HepG2 (cell line): ENCODE measurements around the gene UGGT1. TPM values are rescaled to one million over a fixed set of nuclear protein-coding genes. Genes with fewer than 3 reads are reported as not detected.

Experiments used
- ARID4A ChIP-seq: sonication (generic); formaldehyde crosslinking; IDR thresholded peaks from 2 replicates; pipeline ENCODE4 v1.5.0; 2020; ENCODE audit warnings: mild to moderate bottlenecking, missing genetic modification reagents, borderline replicate concordance
- BORCS8-MEF2B ChIP-seq: sonication (generic); formaldehyde crosslinking; IDR thresholded peaks from 2 replicates; pipeline ENCODE4 v1.8.0; 2022; ENCODE audit warnings: mild to moderate bottlenecking, missing genetic modification reagents
- HCFC1 ChIP-seq: fragments of 150-350 bp; IDR thresholded peaks from 2 replicates; pipeline ENCODE4 v1.6.1; 2014; ENCODE audit warnings: low read depth, low read length
- NCOR1 ChIP-seq: fragments of 200-600 bp; sonication (generic); IDR thresholded peaks from 2 replicates; pipeline ENCODE4 v1.7.0; 2017; ENCODE audit warnings: antibody characterized with exemption, low read length, borderline replicate concordance
- NFRKB ChIP-seq: fragments of 450-650 bp; IDR thresholded peaks from 2 replicates; pipeline ENCODE4 v1.6.1; 2017
- POGZ ChIP-seq: sonication (generic); formaldehyde crosslinking; IDR thresholded peaks from 2 replicates; pipeline ENCODE4 v1.4.0; 2020; ENCODE audit warnings: mild to moderate bottlenecking, missing genetic modification reagents
- REST ChIP-seq, 2 experiments: IDR thresholded peaks; 2 replicates each; pipeline ENCODE4 v1.6.1; 2011 to 2012; ENCODE audit warnings: low read length in 2 of 2, borderline replicate concordance in 1 of 2, low read depth in 1 of 2, mild to moderate bottlenecking in 1 of 2, moderate library complexity in 1 of 2
- SRSF9 ChIP-seq: fragments of 200-400 bp; formaldehyde crosslinking; IDR thresholded peaks from 2 replicates; pipeline ENCODE4 v1.6.1; 2018; ENCODE audit warnings: borderline replicate concordance, mild to moderate bottlenecking, low read depth, low read length; ENCODE audit not compliant: insufficient read depth, poor library complexity, severe bottlenecking
- U2AF1 ChIP-seq: fragments of 200-400 bp; formaldehyde crosslinking; optimal IDR thresholded peaks from 2 replicates; pipeline ENCODE3; 2017; ENCODE audit warnings: mild to moderate bottlenecking, low read depth, low read length
- ZBTB14 ChIP-seq: sonication (generic); formaldehyde crosslinking; IDR thresholded peaks from 2 replicates; pipeline ENCODE4 v1.4.0; 2020; ENCODE audit warnings: missing genetic modification reagents
- ZBTB38 ChIP-seq: sonication (generic); formaldehyde crosslinking; IDR thresholded peaks from 2 replicates; pipeline ENCODE4 v1.5.1; 2020; ENCODE audit warnings: mild to moderate bottlenecking, missing genetic modification reagents
- polyA plus RNA-seq, 8 experiments: library from polyadenylated mRNA; depleted of rRNA in 3 of 8; stranded (reverse) in 7 of 8; unstranded in 1 of 8; fragments of >200 nt; fragmentation: Illumina TruSeq in 4 of 8; extraction: Trizol in 4 of 8; gene quantifications; 2 replicates each; pipeline versions ENCODE4 v1.2.1 to v1.2.3, GENCODE V29; 2011 to 2016; ENCODE audit warnings: low read depth in 4 of 8, missing spikeins in 1 of 8, mixed read lengths in 1 of 8; ENCODE audit not compliant: insufficient read depth in 1 of 8
- total RNA-seq, 5 experiments: library from RNA; depleted of rRNA; stranded (reverse); fragments of >200 nt; fragmentation: Illumina TruSeq; extraction: Trizol; gene quantifications; 2 replicates each; pipeline ENCODE4 v1.2.3, GENCODE V29; 2016; ENCODE audit warnings: low read depth in 1 of 5
- TF ChIP-seq, protein P1 (sequence below): sonication (generic); formaldehyde crosslinking; IDR thresholded peaks from 2 replicates; pipeline ENCODE4 v1.4.0; 2020; ENCODE audit warnings: missing genetic modification reagents

UGGT1 gene
- total and polyA plus RNA-seq, 2 of the 13 experiments (the other 11 are each of a cell fraction or from before 2014, with no cell fraction given), result 35.8 to 83.2 TPM

DNA sequence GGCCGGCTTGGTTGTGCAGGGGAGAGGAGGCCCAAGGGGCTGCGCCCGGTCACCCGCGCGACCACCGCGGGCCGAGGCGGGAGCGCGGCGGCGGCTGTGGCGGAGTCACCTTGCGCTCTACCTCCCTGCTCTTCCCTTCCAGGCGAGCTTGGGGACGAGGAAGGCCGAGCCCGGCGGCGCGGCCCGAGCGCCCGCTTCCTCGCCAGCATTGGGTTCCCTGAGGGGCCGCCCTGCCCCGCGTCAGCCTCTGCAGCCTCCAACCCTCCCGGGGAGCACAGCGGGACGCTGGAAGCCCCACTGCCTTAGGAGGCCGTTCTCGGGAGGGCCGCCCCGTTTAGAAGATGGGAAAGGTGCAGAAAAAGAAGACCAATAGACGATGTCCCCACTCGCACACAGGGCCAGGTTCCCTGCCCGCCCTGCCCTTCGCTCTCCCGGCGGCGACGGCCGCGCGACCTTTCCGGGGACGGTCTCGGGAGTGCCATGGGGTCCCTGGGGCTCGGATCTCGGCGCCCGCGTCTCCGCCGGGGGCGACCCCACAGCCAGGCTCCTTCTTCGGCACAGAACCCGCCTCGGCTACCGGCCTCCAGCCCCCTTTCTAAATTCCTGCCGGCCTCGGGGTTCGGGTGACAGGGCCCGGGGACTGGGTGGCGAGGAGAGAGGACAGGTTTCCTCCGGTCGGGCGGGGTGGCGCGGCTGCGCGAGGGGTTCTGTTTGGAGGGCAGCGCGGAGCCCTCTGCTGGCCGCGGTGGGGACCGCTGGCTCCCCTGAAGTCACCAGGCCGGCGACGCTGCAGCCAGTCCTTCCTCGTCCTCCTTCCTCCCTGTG lies 142.2 kb downstream of the UGGT1 start (continued):
- TF ChIP-seq ARID4A (CRISPR knock-in tag), result peak; percentile 76
- no peak; the same call in none of the 2 replicates for TF ChIP-seq BORCS8-MEF2B (CRISPR knock-in tag)
- no peak; the same call in 1 of the 2 replicates for TF ChIP-seq HCFC1
- TF ChIP-seq POGZ (CRISPR knock-in tag), result peak; percentile 73
- TF ChIP-seq, protein P1, sequence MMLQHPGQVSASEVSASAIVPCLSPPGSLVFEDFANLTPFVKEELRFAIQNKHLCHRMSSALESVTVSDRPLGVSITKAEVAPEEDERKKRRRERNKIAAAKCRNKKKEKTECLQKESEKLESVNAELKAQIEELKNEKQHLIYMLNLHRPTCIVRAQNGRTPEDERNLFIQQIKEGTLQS (CRISPR knock-in tag), result no peak
- TF ChIP-seq ZBTB14, result no peak
- peak in 1 of 2 experiments; percentile 35; a peak in 1 of 4 replicates for TF ChIP-seq REST (IDR thresholded peaks at IDR 0.05; ENCODE audit: borderline replicate concordance in 1 of 2, low read depth in 1 of 2, low read length in 2 of 2)
- TF ChIP-seq ZBTB38 (CRISPR knock-in tag), result peak; percentile 64; the same call in 1 of the 2 replicates
- TF ChIP-seq NFRKB, result no peak
- no peak for TF ChIP-seq NCOR1
- TF ChIP-seq U2AF1, result peak; percentile 86
- no peak for TF ChIP-seq SRSF9
